Retinal pigment epithelial cell (primary cell): ENCODE measurements around the gene C1orf226.

Experiments
- DNase-seq: peaks from one replicate; pipeline ENCODE4 v3.0.0-alpha.2; 2010; ENCODE audit warnings: low read depth
- H3K4me3 ChIP-seq: 2 replicates; pipeline ENCODE4 v1.5.1; 2011; ENCODE audit warnings: mild to moderate bottlenecking, low read length, control low read depth, moderate library complexity
- TF ChIP-seq, protein P1 (sequence below): conservative IDR thresholded peaks from 2 replicates; pipeline ENCODE4 v1.5.1; 2011; ENCODE audit warnings: low read depth, low read length, control low read depth, inconsistent platforms

C1orf226 gene

GRCh38 chr1:162383091-162383490 is 1.6 kb downstream of the C1orf226 start:
- DNase-seq, result no peak
- no peak overlapping the region for H3K4me3 ChIP-seq
- TF ChIP-seq, protein P1, sequence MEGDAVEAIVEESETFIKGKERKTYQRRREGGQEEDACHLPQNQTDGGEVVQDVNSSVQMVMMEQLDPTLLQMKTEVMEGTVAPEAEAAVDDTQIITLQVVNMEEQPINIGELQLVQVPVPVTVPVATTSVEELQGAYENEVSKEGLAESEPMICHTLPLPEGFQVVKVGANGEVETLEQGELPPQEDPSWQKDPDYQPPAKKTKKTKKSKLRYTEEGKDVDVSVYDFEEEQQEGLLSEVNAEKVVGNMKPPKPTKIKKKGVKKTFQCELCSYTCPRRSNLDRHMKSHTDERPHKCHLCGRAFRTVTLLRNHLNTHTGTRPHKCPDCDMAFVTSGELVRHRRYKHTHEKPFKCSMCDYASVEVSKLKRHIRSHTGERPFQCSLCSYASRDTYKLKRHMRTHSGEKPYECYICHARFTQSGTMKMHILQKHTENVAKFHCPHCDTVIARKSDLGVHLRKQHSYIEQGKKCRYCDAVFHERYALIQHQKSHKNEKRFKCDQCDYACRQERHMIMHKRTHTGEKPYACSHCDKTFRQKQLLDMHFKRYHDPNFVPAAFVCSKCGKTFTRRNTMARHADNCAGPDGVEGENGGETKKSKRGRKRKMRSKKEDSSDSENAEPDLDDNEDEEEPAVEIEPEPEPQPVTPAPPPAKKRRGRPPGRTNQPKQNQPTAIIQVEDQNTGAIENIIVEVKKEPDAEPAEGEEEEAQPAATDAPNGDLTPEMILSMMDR, result no peak

DNA sequence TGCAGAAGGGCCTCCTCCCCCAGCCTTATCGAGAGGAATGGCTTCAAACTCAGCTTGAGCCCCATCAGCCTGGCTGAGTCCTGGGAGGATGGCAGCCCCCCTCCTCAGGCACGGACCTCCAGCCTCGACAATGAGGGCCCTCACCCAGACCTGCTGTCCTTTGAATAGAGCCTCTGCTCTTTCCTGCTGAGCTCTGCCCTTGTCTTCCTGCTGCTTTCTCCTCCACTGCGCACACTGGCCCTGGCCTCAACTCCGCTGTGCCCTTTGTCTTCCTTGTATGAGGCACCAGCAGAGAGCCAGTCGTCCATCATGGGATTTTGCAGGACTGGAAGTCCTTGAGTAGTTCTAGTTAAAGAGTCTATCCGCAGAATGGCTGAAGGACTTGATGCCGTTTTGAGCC is 2.0 kb downstream of the C1orf226 start:
- no peak overlapping the region for H3K4me3 ChIP-seq
- no peak for DNase-seq
- TF ChIP-seq, protein P1, result no peak

- H3K4me3 ChIP-seq, result no peak overlapping the region
- TF ChIP-seq, protein P1, result no peak
- DNase-seq, result no peak
Observed at GRCh38 chr1:162384116-162384515, 2.6 kb downstream of the C1orf226 start.

- TF ChIP-seq, protein P1, result no peak
- DNase-seq, result no peak
- no peak overlapping the region for H3K4me3 ChIP-seq
Observed at GRCh38 chr1:162384601-162385279, 3.2 kb downstream of the C1orf226 start.

- DNase-seq, result no peak
- TF ChIP-seq, protein P1, result no peak
- no peak overlapping the region for H3K4me3 ChIP-seq
Observed at GRCh38 chr1:162385280-162385623, 3.7 kb downstream of the C1orf226 start.

DNA sequence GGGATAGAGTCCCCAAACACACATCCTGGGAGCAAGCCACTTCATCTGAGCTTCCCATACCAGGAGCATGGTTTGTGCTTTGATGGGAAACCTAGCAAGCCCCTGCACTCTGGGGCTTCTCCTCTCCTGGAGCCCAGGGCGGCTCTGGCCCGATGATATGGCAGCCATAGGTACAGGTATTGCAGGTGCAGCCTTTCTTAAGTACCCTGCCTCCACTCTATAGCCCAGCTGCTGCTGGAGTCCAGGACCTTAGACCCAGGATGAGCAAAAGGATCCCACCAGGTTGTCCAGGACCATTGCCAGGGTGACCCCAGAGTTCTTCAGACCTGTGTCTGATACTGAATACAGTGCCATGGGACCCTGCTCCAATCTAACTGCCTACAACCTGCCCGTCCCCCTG is 4.2 kb downstream of the C1orf226 start:
- no peak overlapping the region for H3K4me3 ChIP-seq
- DNase-seq, result no peak
- TF ChIP-seq, protein P1, result no peak

DNA sequence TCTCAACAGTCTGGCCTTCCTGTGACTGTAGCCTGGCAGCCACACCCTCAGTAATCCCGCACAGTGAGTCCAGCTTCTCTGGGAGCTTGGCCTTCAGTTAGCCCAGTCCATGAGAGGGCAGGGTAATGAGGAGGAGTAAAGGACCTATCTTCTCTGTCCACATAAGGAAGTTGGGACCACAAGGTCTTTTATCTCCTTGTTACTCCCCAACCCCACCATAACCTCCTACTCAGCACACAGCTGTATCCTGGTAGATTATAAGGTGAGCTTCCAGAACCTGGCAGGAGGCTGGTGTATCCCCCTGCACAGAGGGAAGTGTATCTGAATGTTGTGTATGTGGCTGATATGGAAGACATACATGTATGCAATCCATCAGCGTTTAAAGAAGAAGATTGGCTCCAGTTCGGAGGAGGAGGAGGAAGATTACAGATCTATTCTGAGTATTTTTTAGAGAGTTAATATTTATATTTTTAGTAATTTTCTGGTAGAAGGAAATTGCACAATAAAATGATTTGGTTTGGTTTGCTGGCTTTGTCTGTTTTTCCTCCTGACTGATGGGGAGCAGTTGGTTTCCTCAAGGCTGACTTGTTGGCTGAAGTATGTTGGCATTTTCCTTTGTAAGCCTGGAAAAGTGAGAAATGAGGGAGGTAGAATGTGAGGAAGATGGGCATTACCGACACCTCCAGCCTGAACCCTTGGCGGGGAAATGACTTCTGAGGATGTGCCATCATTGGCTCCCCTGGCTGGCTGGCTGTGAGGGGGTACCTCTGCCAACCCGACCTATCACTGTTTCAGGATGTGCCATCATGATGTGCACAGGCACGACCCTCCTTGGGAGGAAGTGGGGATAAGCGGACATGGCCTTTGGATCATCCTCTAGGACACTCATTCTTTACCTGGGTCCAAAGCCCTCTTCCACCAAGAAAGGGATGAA is 5.0 kb downstream of the C1orf226 start:
- no peak overlapping the region for H3K4me3 ChIP-seq
- TF ChIP-seq, protein P1, result no peak
- DNase-seq, result no peak
